GM21737 (cell line): ENCODE data around the gene MS4A4E.
"Not testable (repeated sequence)": the region's sequence is repeated elsewhere in the genome, so short reads cannot be mapped to it uniquely, and the experiment has no call there.

Source experiments
- ATAC-seq: cut with Tn5 transposase; IDR thresholded peaks from one replicate; pipeline ENCODE4 v1.9.1; 2021; ENCODE audit warnings: mild to moderate bottlenecking, moderate library complexity; ENCODE audit not compliant: unreplicated experiment

The MS4A4E gene

DNA sequence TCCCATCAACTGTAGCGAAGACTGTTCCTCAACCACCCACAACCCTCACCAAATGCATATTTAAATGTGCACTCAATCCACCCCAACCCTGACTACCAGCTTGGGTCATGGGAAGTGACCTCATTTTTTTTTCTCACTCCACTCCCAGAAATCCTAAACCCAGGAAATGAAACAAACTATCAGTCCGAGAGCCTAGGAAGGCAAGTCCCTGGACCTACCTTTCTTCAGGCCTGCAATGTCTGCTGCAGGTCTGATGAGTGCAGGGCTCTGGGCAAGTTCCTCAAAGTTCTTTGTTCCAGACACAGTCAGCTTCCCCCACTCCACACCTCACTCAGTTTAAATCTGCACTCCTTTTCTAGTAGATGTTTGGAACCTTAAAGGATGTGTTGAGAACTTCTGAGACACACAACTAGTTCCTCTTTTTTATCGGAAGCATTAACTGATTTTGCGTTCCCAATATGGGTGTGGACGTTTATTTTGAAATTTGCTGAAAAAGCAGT, at the start of gene MS4A4E:
Gene MS4A4E, minus strand, starts transcription at position 398 of the 500 bp plus-strand sequence. CDS start 13,082 bp downstream, outside the sequence.
- no peak for ATAC-seq

DNA sequence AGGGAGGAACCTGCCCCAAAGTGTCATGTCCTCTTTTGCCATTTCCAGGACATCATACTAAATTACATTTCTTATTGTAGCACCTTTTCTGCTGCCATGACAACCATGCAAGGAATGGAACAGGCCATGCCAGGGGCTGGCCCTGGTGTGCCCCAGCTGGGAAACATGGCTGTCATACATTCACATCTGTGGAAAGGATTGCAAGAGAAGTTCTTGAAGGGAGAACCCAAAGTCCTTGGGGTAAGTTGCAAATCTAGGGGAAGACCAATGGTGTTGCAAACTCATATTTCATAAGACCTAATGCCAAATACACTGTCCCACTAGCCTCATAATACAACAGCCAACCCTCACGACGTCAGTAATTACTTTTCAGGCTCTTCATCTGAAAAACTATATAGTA, 49.2 kb upstream of the MS4A4E start:
- no peak for ATAC-seq

DNA sequence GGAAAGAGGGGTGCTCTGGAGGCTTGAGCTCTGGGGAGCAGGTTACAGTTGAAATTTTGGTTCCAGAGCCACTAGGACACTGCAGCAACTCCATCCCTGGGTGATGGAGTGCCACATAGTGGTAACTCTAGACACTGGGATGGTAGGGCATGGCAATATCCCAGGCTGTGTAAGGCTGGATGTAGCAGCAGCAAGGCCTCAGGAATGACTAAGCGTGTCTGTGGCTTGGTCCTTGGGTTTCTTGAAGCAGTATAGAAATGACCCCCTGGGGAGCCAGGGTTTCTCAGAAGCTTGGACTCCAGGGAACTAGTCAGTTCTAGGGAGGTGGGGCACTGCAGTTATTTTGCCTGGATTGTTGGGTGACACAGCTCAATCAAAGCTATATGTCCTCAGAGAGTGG, 45.6 kb upstream of the MS4A4E start:
- no peak for ATAC-seq

DNA sequence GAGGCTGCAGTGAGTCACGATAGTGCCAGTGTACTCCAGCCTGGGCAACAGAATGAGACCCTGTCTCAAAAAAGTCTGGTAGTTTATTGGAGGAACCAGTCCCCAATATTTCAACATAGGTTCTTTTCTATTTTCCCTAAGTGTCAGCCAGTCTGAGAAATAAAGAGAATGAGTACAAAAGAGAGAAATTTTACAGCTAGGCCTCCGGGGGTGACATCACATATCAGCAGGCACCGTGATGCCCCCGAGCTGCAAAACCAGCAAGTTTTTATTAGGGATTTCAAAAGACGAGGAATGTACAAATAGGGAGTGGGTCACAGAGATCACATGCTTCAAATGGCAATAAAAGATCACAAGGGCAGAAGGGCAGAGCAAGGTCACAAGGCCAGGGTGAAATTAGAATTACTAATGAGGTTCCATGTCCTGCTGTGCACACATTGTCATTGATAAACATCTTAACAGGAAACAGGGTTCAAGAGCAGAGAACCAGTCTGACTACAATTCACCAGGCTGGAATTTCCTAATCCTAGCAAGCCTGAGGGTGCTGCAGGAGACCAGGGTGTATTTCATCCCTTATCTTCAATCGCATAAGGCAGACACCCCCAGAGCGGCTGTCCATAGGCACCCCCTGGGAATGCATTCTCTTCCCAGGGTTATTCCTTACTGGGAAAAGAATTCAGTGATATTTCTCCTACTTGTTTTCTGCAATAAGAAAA, 42.6 kb upstream of the MS4A4E start:
- not testable (repeated sequence) for ATAC-seq

DNA sequence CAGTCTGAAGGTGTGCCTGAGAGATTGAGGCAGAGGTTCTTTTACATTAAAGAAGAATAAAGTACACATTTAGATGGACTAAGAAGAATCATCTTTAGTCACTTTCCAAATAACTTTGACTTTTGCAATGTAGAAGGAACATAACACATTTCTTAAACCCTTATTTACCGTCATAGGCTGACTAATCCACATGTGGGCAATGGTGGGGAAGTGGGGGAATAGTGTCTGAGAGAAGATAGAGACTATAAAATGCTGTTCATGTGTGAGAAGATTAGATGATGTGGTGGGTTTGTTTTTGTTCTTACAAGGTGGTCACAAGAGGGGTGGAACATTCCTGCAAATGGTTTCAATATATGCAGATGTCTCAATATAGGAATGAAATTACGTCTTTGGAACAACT, 39.3 kb upstream of the MS4A4E start:
- no peak for ATAC-seq

DNA sequence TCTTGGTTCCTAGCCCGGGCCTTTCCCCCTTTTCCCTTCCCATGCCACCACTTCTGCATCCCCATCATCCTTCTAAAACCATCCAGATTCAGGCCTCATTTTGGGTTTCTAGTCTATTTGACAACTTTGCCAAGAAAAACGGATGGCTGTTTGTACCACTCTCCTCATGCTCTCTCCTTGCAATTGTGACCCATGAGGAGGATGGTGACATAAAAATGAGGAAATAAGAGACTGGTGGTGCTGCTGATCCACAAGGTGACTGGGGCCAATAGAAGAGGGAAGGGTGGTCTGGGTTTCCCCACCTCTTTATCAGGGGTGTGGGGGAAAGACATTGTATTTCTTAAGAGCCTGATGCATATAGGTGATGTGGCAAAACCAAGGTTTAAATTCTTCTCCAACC, 38.5 kb upstream of the MS4A4E start:
- ATAC-seq, result no peak

DNA sequence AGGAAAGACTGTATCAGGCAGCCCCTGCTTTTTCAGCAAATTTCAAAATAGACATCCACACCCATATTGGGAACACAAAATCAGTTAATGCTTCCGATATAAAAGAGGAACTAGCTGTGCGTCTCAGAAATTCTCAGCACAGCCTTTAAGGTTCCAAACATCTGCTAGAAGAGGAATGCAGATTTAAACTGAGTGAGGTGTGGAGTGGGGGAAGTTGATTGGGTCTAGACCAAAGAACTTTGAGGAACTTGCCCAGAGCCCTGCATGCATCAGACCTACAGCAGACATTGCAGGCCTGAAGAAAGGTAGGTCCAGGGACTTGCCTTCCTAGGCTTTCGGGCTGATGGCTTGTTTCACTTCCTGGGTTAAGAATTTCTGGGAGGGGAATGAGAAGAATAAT, 37.5 kb upstream of the MS4A4E start, which contains the start of gene MS4A4A:
Gene MS4A4A, plus strand, starts transcription at position 255 of the 400 bp plus-strand sequence. Its CDS starts 10 bp downstream, at position 265.
- ATAC-seq, result no peak

DNA sequence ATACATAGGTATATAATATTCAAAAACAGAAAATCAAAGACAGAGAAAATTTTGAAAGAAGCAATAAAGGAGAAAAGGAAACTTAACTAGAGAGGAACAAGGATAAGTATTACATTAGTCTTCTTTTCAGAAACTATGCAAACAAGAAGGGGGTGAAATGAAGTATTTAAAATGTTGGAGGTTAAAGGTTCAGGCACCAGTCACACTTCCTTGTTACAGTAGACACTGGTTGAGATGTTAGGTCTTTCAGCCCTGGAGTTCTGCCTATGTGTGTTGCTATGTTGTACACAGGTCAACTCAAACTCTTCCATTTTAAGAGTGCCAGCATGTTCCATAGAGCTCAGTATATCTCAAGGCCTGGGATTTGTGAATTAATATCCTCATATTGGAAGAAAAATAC, 31.5 kb upstream of the MS4A4E start:
- no peak for ATAC-seq

DNA sequence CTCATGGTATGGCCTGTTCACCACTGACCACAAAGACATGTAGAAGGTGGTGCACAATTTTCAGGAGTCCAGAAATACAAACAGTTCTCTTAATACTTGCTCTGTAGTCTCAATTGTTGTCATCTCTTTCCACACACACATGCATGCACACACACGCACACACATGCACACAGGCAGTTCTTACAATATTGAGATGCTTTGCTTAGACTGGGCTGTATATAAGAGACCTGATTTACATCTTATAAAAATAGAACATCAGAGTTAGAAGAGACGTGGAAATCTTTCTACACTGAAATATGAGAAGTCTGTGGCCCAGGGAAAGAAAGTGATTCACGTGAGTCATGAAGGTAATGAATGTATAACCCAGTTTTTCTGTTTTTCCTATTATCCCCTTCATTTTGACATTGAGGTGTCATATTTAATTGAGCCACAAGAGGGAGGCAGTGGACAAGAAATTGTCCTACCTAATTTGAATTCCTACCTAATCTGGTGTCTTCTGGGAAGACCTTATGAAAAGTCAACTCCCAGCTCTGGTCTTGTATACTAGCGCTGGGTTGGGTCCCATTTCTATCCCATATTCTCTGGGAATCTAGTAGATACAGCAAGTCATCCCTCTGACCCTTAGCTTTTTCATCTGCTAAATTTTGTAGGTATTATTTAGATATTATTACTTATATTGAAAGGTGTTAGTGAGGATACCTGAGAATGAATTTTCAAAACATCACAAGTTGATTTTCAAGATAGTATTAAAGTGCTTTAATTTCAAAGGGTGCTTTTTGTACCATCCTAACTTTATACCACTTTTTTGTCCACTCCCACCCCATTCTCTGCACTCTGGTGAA, 22.7 kb upstream of the MS4A4E start:
- no peak for ATAC-seq

DNA sequence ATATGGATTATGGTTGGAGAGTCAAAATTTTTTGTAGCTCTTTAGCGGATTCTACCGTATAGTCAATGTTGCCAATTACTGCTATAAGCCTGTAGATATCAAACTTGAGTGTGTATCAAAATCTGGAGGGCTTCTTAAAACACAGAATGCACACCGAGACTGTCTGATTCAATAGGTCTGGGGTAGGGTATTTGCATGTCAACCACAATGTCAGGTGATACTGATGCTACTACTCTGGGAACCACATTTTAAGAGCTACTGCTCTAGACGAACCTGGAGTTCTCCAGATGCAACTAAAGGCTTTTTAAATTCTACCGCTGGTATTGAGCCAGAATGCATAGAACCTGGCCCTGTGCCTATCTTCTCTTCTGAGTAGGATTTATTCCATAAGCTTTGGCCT, 21.7 kb upstream of the MS4A4E start:
- ATAC-seq, result no peak

DNA sequence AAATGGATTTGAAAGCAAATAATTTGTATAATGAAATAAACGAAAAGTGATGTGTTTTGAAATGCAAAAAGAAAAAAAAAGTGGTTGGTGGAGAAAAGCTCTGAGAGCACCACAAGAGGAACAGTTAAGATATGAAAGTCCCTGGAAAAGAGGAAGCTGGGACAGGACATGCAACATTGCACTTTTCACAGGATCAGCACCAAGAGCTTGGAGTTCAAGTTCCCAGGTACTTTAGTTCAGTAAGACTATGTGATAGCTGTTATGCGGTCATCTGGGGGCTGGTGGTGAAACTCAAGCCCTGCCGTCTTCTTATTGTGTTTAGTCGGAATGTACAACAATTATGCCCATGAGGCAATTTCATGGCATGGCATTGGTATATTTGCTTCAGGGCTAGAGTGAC, 20.5 kb upstream of the MS4A4E start:
- ATAC-seq, result no peak

DNA sequence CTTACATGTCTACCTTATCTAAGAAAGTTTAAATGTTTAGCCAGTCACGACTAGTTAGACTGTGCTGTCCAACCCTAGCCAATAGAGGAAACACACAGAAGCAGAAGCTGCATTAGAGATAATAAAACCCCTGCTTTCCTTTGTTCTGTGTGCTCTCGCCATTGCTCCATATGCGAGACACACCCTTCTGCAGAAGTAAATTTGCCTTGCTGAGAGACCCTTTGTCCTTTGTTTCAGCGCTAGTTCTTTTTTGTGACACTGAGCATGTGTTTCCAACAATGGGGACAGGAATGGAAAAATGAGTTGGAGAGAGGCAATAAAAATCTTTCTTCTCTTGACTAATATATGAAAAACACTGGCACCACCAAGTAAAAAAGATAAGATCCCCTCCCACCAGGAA, 18.1 kb upstream of the MS4A4E start:
- ATAC-seq, result no peak

DNA sequence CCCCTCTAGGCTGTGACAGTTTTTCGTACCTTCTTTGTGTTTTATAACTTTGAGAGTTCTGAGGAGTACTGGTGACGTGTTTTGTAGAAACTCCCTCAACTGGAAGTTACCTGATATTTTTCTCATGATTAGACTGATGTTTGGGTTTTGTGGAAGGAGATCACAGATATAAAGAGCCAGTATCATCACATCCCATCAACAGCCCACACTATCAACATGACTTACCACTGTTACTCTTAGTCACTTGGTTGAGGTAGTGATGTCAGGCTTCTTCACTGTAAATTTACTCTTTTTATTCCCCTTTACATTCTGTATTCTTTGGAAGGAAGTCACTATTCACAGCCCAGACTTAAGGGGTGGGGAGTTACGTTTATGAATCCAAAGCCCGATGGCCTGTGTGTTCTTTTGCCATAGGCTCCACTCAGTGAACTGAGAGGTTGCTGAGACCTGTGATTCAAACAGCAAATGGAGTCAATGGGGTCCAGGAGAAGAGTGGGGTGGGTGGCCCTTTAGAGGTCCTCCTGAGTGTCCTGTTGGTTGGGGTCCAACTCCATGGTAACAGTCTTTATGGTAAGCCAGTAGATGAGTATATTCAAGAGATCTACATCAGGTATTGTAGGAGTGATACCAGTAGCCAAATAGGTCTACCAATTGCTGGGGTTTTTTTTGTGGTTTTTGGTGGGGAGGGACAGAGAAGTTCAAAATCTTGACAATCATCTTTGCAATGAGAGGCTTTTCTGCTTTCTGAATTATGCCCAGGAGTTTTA, 15.2 kb upstream of the MS4A4E start:
- ATAC-seq, result no peak

DNA sequence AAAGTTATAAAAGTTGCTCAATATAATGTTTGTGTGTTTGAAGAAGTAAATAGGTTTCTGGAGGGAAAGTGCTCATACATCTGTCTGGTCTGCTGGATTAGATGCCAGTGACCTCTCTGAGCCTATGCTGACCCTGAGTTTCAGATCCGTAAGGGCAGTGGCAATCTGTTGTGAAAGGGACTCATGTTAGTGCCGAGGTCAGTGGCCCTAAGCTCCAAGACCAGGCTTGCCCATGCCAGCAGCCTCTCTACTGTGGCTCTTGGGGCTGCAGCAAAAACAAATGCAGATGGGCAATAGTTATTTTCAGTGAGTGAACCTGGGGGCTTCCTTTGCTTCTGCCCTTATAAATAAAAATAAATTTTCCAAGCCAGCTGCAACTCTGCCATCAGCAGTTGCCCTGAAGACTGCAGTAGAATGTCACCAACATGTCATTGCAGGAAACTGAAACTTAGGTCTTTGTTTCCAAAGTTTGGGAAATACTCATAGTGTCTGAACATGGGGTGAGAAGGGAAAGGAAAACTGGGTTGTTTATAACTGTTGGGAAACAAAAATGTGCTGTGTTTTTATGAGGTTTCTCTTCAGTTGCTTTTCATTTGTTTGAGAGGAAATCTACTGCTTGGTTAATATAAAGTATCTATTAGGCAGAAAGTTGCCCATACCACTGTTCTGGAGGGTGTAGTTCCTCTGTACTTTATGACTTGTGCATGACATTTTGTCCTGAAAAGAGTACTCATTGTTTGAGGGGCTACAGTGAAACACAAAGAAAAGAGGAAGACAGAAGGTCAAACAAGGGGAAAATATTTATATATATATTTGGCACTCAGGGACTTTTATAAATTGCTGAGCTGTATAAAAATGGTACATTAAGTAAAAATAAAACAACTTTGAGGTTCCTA, 9.5 kb upstream of the MS4A4E start:
- ATAC-seq, result no peak

DNA sequence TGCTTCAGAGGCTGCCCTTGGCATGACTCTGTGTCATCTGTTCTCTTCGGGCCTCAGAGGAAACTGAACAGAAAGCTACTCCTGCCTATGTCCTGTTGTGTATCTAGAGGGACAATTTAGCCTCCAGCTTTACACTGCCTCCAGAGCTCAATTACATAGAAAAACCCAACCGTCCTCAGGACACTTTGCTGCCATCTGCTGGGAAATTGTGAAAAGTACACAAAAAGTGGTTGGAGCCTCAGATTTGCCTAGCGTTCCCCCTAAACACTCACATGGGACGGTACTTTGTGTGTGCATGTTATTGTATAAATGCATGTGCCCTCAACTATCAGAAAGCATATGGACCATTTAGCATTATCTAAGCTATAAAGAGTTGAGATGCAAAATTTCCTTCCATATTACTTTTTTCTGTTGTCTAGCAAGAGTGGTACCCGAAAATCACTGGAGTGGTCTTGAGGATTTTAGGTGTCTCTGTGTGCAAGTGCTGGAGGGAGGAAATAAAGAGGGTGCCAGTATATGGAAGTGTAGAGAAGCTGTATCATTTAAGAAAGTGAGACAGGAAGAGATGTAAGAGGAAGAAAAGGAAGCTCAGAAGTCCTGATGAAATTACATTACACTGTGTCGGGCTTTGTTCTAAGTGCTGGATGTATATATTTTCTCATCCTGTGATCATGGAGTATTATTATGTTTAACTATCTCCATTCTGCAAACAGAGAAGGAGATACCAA, 8.7 kb upstream of the MS4A4E start:
- no peak for ATAC-seq

DNA sequence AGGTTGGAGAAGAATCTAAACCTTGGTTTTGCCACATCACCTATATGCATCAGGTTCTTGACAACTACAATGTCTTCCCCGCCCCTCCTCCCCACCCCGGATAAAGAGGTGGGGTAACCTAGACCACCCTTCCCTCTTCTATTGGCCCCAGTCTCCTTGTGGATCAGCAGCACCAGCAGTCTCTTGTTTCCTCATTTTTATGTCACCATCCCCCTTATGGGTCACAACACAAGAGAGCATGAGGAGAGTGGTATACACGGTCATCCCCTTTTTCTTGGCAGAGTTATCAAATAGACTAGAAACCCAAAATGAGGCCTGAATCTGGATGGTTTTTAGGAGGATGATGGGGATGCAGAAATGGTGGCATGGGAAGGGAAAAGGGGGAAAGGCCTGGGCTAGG, 1.2 kb downstream of the MS4A4E start:
- ATAC-seq, result no peak

DNA sequence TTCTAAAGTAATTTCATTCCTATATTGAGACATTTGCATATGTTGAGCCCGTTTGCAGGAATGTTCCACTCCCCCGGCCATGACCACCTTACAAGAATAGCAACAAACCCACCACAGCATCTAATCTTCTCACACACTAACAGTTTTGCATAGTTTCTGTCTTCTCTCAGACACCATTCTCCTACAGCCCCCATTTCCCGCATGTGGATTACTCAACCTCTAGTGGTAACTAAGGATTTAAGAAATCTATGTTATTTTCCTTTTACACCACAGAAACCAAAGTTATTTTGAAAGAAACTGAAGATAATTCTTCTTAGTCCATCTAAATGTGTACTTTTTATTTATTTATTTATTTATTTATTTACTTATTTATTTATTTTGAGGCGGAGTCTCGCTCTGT, 2.3 kb downstream of the MS4A4E start:
- no peak for ATAC-seq

DNA sequence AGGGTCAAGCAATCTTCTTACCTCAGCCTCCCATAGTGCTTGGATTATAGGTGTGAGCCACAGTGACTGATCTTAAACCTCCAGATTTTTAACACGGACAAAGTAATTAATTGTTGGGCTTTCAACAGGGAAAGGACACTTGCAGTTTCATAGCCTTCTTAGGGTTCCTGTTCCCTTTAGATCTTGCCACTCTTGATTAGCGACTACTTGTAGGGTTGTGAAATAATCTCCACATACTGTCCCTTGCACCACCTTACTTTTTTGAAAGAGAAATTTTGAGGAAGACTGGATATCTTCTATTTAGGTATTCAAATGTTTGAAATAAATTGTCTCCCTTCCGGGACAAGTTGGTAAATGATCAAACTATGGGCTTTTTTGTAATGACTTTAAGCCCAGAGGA, 7.6 kb downstream of the MS4A4E start:
- no peak for ATAC-seq

DNA sequence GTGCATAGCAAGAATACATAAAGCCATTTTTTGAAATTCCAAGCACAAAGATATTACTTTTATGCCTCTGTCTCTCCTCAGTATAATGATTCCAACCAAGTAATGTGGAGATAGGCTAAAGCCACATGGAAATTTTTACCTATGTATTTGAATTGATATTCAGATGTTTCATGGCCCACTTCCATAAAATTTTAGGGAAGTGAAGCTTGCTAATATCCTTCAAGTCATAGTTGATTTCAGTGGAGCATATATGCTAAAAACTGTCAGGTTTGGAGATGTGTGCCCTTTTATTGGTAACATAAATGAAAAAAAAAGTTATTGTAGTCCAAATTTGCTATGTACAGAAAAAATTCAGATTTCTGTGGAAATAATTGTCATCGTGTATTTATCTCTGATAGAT, 12.3 kb downstream of the MS4A4E start:
- no peak for ATAC-seq

DNA sequence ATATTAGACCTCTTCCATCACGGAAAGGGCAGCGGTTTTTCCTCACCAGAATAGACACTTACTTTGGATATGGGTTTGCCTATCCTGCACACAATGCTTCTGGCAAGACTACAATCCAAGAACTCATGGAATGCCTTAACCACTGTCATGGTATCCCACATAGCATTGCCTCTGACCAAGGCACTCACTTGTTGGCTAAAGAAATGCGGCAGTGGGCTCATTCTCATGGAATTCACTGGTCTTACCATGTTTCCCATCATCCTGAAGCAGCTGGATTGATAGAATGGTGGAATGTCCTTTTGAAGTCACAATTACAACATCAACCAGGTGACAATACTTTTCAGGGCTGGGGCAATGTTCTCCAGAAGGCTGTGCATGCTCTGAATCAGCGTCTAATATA, 20.8 kb downstream of the MS4A4E start:
- no peak for ATAC-seq
